GM21360 (cell line): ENCODE results near the gene TMPO.
A peak's percentile ranks its signal among the peaks of the same experiment; 100 is the strongest.
"Not testable (repeated sequence)": the region's sequence is repeated elsewhere in the genome, so short reads cannot be mapped to it uniquely, and the experiment has no call there.

Experiments
- ATAC-seq: cut with Tn5 transposase; IDR thresholded peaks from one replicate; pipeline ENCODE4 v1.9.1; 2021; ENCODE audit warnings: mild to moderate bottlenecking, moderate library complexity; ENCODE audit not compliant: unreplicated experiment

The TMPO gene

GRCh38 chr12:98576795-98577194 lies 61.4 kb downstream of the TMPO start:
- not testable (repeated sequence) for ATAC-seq

GRCh38 chr12:98578392-98578791 lies 63.0 kb downstream of the TMPO start:
- ATAC-seq = no peak

GRCh38 chr12:98578821-98579220 lies 63.4 kb downstream of the TMPO start:
- ATAC-seq = no peak

GRCh38 chr12:98579347-98579746 lies 64.0 kb downstream of the TMPO start:
- ATAC-seq = no peak

- no peak for ATAC-seq
Measured at GRCh38 chr12:98579835-98580234, 64.4 kb downstream of the TMPO start.

GRCh38 chr12:98580695-98581094 lies 65.3 kb downstream of the TMPO start:
- no peak for ATAC-seq

GRCh38 chr12:98581101-98581500 lies 65.7 kb downstream of the TMPO start:
- no peak for ATAC-seq

GRCh38 chr12:98582093-98582492 lies 66.7 kb downstream of the TMPO start:
- no peak for ATAC-seq

- no peak for ATAC-seq
Measured at GRCh38 chr12:98587084-98587483, 71.7 kb downstream of the TMPO start.

- ATAC-seq = no peak
Measured at GRCh38 chr12:98591209-98591608, 75.8 kb downstream of the TMPO start.

- no peak for ATAC-seq
Measured at GRCh38 chr12:98592825-98593322, 77.5 kb downstream of the TMPO start.

- peak; percentile 100 for ATAC-seq
Measured at GRCh38 chr12:98593351-98594049, 78.1 kb downstream of the TMPO start, which contains the start of gene SLC25A3. Gene SLC25A3, plus strand, starts transcription at chr12:98593686. Its CDS starts 293 bp downstream, at chr12:98593979.

- ATAC-seq = peak; percentile 0
Measured at GRCh38 chr12:98594050-98594835, 78.9 kb downstream of the TMPO start.

- no peak for ATAC-seq
Measured at GRCh38 chr12:98595243-98595988, 80.0 kb downstream of the TMPO start.

GRCh38 chr12:98597313-98597712 lies 81.9 kb downstream of the TMPO start:
- not testable (repeated sequence) for ATAC-seq
